ENCODE results near the gene MLEC. TPM values are rescaled to one million over a fixed set of nuclear protein-coding genes. Genes with fewer than 3 reads are reported as not detected.
A peak's percentile ranks its signal among the peaks of the same experiment; 100 is the strongest.

Gene MLEC
- total RNA-seq, 4 donors from 2014 or later, result 87.3 to 123 (median 104) TPM

- H3K27ac ChIP-seq, result no peak overlapping the region
- DNase-seq, result no peak
- no peak overlapping the region for H3K4me3 ChIP-seq
- H3K27me3 ChIP-seq, result no peaks in the 10 kb centered on the region
- H3K9me3 ChIP-seq, result no peaks in the 10 kb centered on the region
- H3K4me1 ChIP-seq, result peaks cover 0 to 41% (median 15%) of the 10 kb centered on the region in 4 donors
- no peak for TF ChIP-seq CTCF (IDR thresholded peaks at IDR 0.05)
- TF ChIP-seq POLR2A (IDR thresholded peaks at IDR 0.05), result no peak
- H3K36me3 ChIP-seq, result peaks cover 0 to 41% (median 0%) of the 10 kb centered on the region in 3 donors
Measured at GRCh38 chr12:120692524-120693033, 5.6 kb downstream of the MLEC start.

GRCh38 chr12:120693848-120694247 is 6.9 kb downstream of the MLEC start:
- H3K36me3 ChIP-seq, result peaks cover 0 to 54% (median 0%) of the 10 kb centered on the region in 3 donors
- no peak overlapping the region for H3K4me3 ChIP-seq
- no peak overlapping the region for H3K27ac ChIP-seq
- no peak for TF ChIP-seq POLR2A (IDR thresholded peaks at IDR 0.05)
- TF ChIP-seq CTCF (IDR thresholded peaks at IDR 0.05), result no peak
- H3K9me3 ChIP-seq, result no peaks in the 10 kb centered on the region
- H3K27me3 ChIP-seq, result no peaks in the 10 kb centered on the region
- peaks cover 0 to 36% (median 7%) of the 10 kb centered on the region in 4 donors for H3K4me1 ChIP-seq
- no peak for DNase-seq

- Histone ChIP-seq H3K4me1 (peaks cover 0 to 10% (median 0%) of the 10 kb centered on the region in 4 donors), H3K27me3 (no peaks in the 10 kb centered on the region), H3K36me3 (peaks cover 0 to 82% (median 0%) of the 10 kb centered on the region in 3 donors), H3K9me3 (no peaks in the 10 kb centered on the region), H3K4me3 (no peak overlapping the region), H3K27ac (peak overlapping the region in 1 of 4 donors; percentile 56)
- TF ChIP-seq POLR2A (IDR thresholded peaks at IDR 0.05) (no peak), CTCF (IDR thresholded peaks at IDR 0.05) (no peak)
- no peak for DNase-seq
Measured at GRCh38 chr12:120696626-120697025, 9.7 kb downstream of the MLEC start.

GRCh38 chr12:120697344-120697743 is 10.4 kb downstream of the MLEC start:
- no peak for DNase-seq
- H3K27ac ChIP-seq, result peak overlapping the region in 1 of 4 donors; percentile 4
- no peaks in the 10 kb centered on the region for H3K27me3 ChIP-seq
- no peaks in the 10 kb centered on the region for H3K9me3 ChIP-seq
- peaks cover 0 to 3% (median 0%) of the 10 kb centered on the region in 4 donors for H3K4me1 ChIP-seq
- H3K36me3 ChIP-seq, result peaks cover 0 to 88% (median 0%) of the 10 kb centered on the region in 3 donors
- H3K4me3 ChIP-seq, result no peak overlapping the region
- TF ChIP-seq POLR2A (IDR thresholded peaks at IDR 0.05), result no peak
- TF ChIP-seq CTCF (IDR thresholded peaks at IDR 0.05), result no peak

GRCh38 chr12:120698665-120699064 is 11.7 kb downstream of the MLEC start:
- no peak for DNase-seq
- Histone ChIP-seq H3K36me3 (peaks cover 0 to 89% (median 0%) of the 10 kb centered on the region in 3 donors), H3K4me1 (no peaks in the 10 kb centered on the region), H3K27ac (no peak overlapping the region), H3K4me3 (no peak overlapping the region), H3K27me3 (no peaks in the 10 kb centered on the region), H3K9me3 (no peaks in the 10 kb centered on the region)
- TF ChIP-seq POLR2A (IDR thresholded peaks at IDR 0.05), result no peak
- TF ChIP-seq CTCF (IDR thresholded peaks at IDR 0.05), result no peak
